Heart right ventricle (tissue), 16 donors: ENCODE results near the gene LSS. TPM values are rescaled to one million over a fixed set of nuclear protein-coding genes. Genes with fewer than 3 reads are reported as not detected.

Source experiments
- ATAC-seq, 8 donors: fragments of 200-7000 bp; cut with Tn5 transposase; one replicate each; pipeline ENCODE4 v1.9.1; 2020; ENCODE audit warnings: mild to moderate bottlenecking in 8 of 8, moderate library complexity in 8 of 8, moderate number of reproducible peaks in 1 of 8
- DNase-seq, 2 donors: peaks; one replicate each; pipeline ENCODE4 v3.0.0-alpha.2; 2020
- H3K27ac ChIP-seq, 10 donors: fragments of 200-600 bp; sonication (generic) in 2 of 10; one replicate each; pipeline versions ENCODE4 v1.5.0 to v1.8.0; 2020 to 2022; ENCODE audit warnings: mild to moderate bottlenecking in 3 of 10
- H3K27me3 ChIP-seq, 7 donors: fragments of 200-600 bp; one replicate each; pipeline ENCODE4 v1.8.0; 2021 to 2022; ENCODE audit warnings: mild to moderate bottlenecking in 2 of 7
- H3K36me3 ChIP-seq, 9 donors: fragments of 200-600 bp; sonication (generic) in 1 of 9; one replicate each; pipeline versions ENCODE4 v1.5.0 to v1.8.0; 2020 to 2022; ENCODE audit warnings: mild to moderate bottlenecking in 2 of 9
- H3K4me1 ChIP-seq, 9 donors: fragments of 200-600 bp; sonication (generic) in 1 of 9; one replicate each; pipeline versions ENCODE4 v1.5.0 to v1.8.0; 2020 to 2022; ENCODE audit warnings: mild to moderate bottlenecking in 4 of 9
- H3K4me3 ChIP-seq, 10 donors: fragments of 200-600 bp; sonication (generic) in 2 of 10; one replicate each; pipeline versions ENCODE4 v1.5.0 to v1.8.0; 2020 to 2022; ENCODE audit warnings: mild to moderate bottlenecking in 7 of 10, moderate library complexity in 2 of 10
- H3K9me3 ChIP-seq, 11 donors: fragments of 200-600 bp in 10 of 11; sonication (generic) in 2 of 11; one replicate each; pipeline versions ENCODE4 v1.5.0 to v1.8.0; 2013 to 2022; ENCODE audit warnings: mild to moderate bottlenecking in 2 of 11, control low read depth in 1 of 11, moderate library complexity in 1 of 11
- WGBS, 2 donors: extraction: QIAGEN DNeasy Blood & Tissue Kit; methylation state at CpG; one replicate each; pipeline ENCODE4 v1.1.7; 2013; ENCODE audit warnings: inconsistent platforms in 1 of 2; 5-methylcytosine and 5-hydroxymethylcytosine counted together
- intact Hi-C, 10 donors: fragments of 100-400 bp; cut with DNase I; formaldehyde crosslinking; loops; one replicate each; pipeline versions ENCODE4 v1.11.1 to v1.14.2; 2022
- long read RNA-seq, 3 donors: library from polyadenylated mRNA; unstranded; transcript quantifications; one replicate each; pipeline ENCODE4 v2.0.0, GENCODE V29; 2020 to 2021
- polyA plus RNA-seq, 2 donors: library from polyadenylated mRNA; stranded (reverse); fragments of 200-250 nt; gene quantifications; one replicate each; pipeline ENCODE4 v1.2.3, GENCODE V29; 2013
- total RNA-seq, 10 donors: library from RNA; stranded (reverse); fragmentation: NEBNext Ultra II Directional in 3 of 10; extraction: Animal tissue kit (Norgen Biotek cat#: 25700) in 3 of 10; gene quantifications; one replicate each; pipeline versions ENCODE4 v1.2.1 to v1.2.4, GENCODE V29; 2021 to 2023
- TF ChIP-seq, protein P1 (sequence below), 9 donors: fragments of 200-600 bp; sonication (generic) in 2 of 9; IDR thresholded peaks; one replicate each; pipeline versions ENCODE4 v1.5.0 to v1.8.0; 2021 to 2022; ENCODE audit warnings: antibody characterized with exemption in 9 of 9, mild to moderate bottlenecking in 5 of 9, moderate library complexity in 1 of 9
- donor health status: Arrhythmogenic right ventricular cardiomyopathy.
- donor health status: ischemic (EF 13 %, LVEDD 7.1; RV severe dilation, severe dysfunction).
- donor health status: healthy with polysubstance abuse.
- donor health status: DM: no; HTN: yes; CAD: no.
- donor health status: DM: no; HTN: no; CAD: no.
- donor health status: ischemic (EF 25% LVEDD 6.9; RV normal size, moderate dysfunction).
- donor health status: ischemic (EF 25% LVEDD 5.7; RV mildly dilated, moderate dysfunction).
- donor health status: healthy.
- donor health status: DM: yes; HTN: yes; CAD: no.
- donor health status: Ischemic cardiomyopathy.
- donor health status: ischemic (EF 35%, LVEDD 5.7; RV mildly dilated, moderate dysfunction).
- donor health status: nonischemic (EF 11% LVEDD 7.7; RV severe dilation, severe dysfunction).
- donor health status: DM: yes; HTN: yes; CAD: no.
- donor health status: PGD.
- donor health status: ischemic (EF 29% LVEDD 5.4; RV normal size, mild dysfunction).
- donor health status: nonischemic (EF 23%, LVEDD 6.1; RV moderate dilation, normal function).

The LSS gene
- total RNA-seq (10 to 100 TPM; 30.5 to 74.7 (median 40.7) TPM), polyA plus RNA-seq (10 to 100 TPM; 22.5 to 44.0 TPM)
- long read RNA-seq, donor 1, full-length matches to known transcripts: 33 of 177 reads
- long read RNA-seq, donor 1, partial matches to known transcripts: 104 of 177 reads
- long read RNA-seq, donor 1, other reads (novel, unspliced or antisense): 40 of 177 reads
- long read RNA-seq, donor 2, full-length matches to known transcripts: 46 of 174 reads
- long read RNA-seq, donor 2, partial matches to known transcripts: 99 of 174 reads
- long read RNA-seq, donor 2, other reads (novel, unspliced or antisense): 29 of 174 reads
- long read RNA-seq, donor 3, full-length matches to known transcripts: 28 of 178 reads
- long read RNA-seq, donor 3, partial matches to known transcripts: 116 of 178 reads
- long read RNA-seq, donor 3, other reads (novel, unspliced or antisense): 34 of 178 reads

DNA sequence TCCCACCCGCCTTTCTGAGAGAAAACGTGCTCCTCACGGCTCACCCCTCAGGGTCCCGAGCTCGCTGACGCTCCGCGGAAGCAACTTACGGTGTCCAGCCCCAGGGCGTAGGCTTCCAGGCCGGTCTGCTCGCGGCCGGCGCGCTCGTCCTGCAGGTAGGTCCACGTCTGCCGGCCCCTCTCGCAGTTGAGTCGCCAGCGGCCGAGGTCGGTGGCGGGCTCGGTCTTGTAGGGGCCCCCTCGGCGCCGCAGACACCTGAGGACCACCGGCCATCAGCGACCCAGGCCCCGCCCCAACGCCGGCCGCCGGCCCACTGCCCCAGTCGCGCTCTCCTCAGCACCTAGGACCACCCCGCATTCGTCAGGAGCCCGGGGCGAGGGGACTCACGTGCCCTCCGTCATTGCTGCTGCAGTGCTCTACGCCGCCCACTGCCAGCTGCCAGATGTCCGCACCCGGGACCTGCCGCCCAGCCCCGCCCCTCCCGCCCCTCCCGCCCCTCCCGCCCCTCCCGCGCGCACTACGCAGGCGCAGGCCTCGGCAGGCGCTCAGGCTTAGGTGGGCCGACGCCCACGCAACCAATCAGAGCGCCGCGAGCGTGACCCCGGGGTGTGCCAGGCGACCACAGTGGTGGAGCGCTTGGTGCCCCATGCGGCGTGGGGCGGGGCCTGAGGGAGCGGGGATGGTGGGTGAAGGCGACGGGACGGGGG, at the start of gene LSS:
TSS of gene LSS (minus strand) at position 430 of the 707 bp plus-strand sequence. CDS start at position 401, 29 bp downstream.
- peaks cover 5 to 47% (median 31%) of the 10 kb centered on the region in 9 donors for H3K4me1 ChIP-seq

DNA sequence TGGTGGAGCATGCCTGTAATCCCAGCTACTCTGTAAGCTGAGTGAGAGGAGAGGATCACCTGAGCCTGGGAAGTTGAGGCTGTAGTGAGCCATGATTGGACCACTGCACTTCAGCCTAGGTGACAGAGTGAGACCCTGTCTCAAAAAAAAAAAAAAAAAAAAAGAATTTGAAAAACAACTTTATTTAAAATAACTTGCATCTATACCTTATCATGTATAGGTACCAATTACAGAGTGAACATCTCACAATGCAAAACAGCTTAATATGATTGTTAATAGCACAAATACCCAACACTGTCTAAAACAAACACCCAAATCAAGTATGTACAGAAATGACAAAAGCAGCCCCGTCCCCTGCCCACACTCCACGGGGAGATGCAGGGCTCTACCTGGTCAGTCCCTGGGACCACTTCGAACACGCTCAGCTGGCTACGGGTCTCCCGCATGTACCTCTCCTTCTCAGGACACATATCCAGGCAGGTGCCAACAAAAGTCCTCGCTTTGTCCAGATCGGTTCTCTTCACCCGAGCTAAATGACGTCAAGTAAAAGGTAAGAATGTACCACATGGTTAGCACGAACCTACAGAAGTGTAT, 46.3 kb upstream of the LSS start:
- TF ChIP-seq, protein P1, sequence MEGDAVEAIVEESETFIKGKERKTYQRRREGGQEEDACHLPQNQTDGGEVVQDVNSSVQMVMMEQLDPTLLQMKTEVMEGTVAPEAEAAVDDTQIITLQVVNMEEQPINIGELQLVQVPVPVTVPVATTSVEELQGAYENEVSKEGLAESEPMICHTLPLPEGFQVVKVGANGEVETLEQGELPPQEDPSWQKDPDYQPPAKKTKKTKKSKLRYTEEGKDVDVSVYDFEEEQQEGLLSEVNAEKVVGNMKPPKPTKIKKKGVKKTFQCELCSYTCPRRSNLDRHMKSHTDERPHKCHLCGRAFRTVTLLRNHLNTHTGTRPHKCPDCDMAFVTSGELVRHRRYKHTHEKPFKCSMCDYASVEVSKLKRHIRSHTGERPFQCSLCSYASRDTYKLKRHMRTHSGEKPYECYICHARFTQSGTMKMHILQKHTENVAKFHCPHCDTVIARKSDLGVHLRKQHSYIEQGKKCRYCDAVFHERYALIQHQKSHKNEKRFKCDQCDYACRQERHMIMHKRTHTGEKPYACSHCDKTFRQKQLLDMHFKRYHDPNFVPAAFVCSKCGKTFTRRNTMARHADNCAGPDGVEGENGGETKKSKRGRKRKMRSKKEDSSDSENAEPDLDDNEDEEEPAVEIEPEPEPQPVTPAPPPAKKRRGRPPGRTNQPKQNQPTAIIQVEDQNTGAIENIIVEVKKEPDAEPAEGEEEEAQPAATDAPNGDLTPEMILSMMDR (IDR thresholded peaks at IDR 0.05): no peak
- ATAC-seq: no peak
- WGBS, 2 donors: 95 to 96% methylated on average over 11 of the region's 11 CpGs
- no peaks in the 10 kb centered on the region for H3K9me3 ChIP-seq
- no peak for DNase-seq
- H3K27ac ChIP-seq: no peak overlapping the region
- H3K4me1 ChIP-seq: no peaks in the 10 kb centered on the region
- no peaks in the 10 kb centered on the region for H3K27me3 ChIP-seq
- no peak overlapping the region for H3K4me3 ChIP-seq
- peaks cover 10 to 100% (median 93%) of the 10 kb centered on the region in 9 donors for H3K36me3 ChIP-seq
- intact Hi-C loops: loop anchor here in 1 of 10 donors (10.0 kb wide), 1 partner anchor 80 kb away; no protein-coding TSS in a partner anchor

More for the DNA sequence above, at the start of gene LSS:
- Histone ChIP-seq H3K9me3 (no peaks in the 10 kb centered on the region), H3K27me3 (no peaks in the 10 kb centered on the region), H3K27ac (peak within 1 kb of the TSS; percentile 67 to 91 (median 87)), H3K4me3 (peak within 1 kb of the TSS; percentile 67 to 100 (median 95)), H3K36me3 (peaks cover 0 to 22% (median 0%) of the 10 kb centered on the region in 9 donors)
- ATAC-seq (peak; percentile 94 to 97 (median 96)), DNase-seq (peak; percentile 96 to 99)
- TF ChIP-seq, protein P1 (IDR thresholded peaks at IDR 0.05): no peak
- intact Hi-C loops: loop anchor here in 5 of 10 donors (1.0 to 10.0 kb wide), 7 partner anchors 40 to 256 kb away; partner anchors contain the start of genes MCM3AP (in 1 of the 5) and YBEY (in 1 of the 5)
- 0% methylated on average over 54 to 77 of the region's 77 CpGs for WGBS, 2 donors

DNA sequence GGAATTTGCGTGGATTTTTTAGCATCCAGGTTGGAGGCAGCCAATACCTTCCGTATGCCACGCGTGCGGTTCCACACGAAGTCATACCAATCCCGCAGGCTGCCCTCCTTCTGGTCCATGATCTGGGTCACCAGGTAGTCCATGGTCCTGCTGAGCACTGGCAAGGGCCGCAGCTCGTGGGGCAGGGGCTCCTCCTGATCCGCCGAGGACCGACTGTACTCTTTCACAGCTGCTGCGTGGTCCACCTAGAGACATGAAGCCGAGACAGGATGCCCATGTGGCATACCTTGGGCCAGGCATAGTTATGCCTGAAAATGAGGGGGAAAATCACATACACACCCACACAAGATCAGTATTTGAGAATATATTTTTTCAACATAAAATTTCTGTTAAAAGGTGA, 44.8 kb upstream of the LSS start:
- Histone ChIP-seq H3K9me3 (no peaks in the 10 kb centered on the region), H3K27ac (no peak overlapping the region), H3K27me3 (no peaks in the 10 kb centered on the region), H3K4me1 (no peaks in the 10 kb centered on the region), H3K36me3 (peaks cover 13 to 100% (median 91%) of the 10 kb centered on the region in 9 donors), H3K4me3 (no peak overlapping the region)
- TF ChIP-seq, protein P1 (IDR thresholded peaks at IDR 0.05): no peak
- intact Hi-C loops: loop anchor here in 1 of 10 donors (10.0 kb wide), 1 partner anchor 79 kb away; no protein-coding TSS in a partner anchor
- 95 to 97% methylated on average over 14 of the region's 14 CpGs for WGBS, 2 donors
- DNase-seq (no peak), ATAC-seq (no peak)

DNA sequence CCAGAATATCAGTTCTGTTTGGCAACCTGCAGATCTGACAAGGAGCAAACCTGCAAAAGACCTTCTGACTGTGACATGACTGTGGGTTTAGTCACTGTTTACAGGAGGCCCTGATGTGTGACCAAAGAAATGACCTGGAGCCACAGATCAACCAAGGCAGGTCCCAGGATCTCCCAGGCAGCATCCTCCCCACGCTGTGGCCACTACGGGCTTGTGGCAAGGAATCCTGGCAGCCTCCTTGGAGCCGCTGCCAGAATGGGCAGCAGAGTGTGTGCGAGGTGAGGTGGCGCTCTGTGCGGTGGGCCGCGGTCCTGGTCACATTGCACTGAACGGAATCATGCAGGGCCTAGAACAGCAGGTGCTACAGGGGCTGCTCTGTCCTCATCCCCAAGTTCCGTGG, 40.9 kb upstream of the LSS start:
- Histone ChIP-seq H3K9me3 (no peaks in the 10 kb centered on the region), H3K36me3 (peaks cover 13 to 100% (median 96%) of the 10 kb centered on the region in 9 donors), H3K4me3 (no peak overlapping the region), H3K27ac (no peak overlapping the region), H3K27me3 (no peaks in the 10 kb centered on the region), H3K4me1 (no peaks in the 10 kb centered on the region)
- WGBS, 2 donors: 94 to 96% methylated on average over 10 of the region's 10 CpGs
- ATAC-seq (no peak), DNase-seq (no peak)
- TF ChIP-seq, protein P1 (IDR thresholded peaks at IDR 0.05): no peak
- intact Hi-C loops: loop anchor here in 2 of 10 donors (10.0 kb wide), 2 partner anchors 45 to 165 kb away; no protein-coding TSS in a partner anchor
